GM12874 (cell line): Measurements from ENCODE around the gene UBE2J1.

Experiments
- TF ChIP-seq, protein P1 (sequence below): IDR thresholded peaks from 2 replicates; pipeline ENCODE4 v1.5.1; 2011; ENCODE audit warnings: low read depth, mild to moderate bottlenecking, control low read depth, low read length, moderate library complexity; ENCODE audit not compliant: insufficient read depth

Gene UBE2J1

DNA sequence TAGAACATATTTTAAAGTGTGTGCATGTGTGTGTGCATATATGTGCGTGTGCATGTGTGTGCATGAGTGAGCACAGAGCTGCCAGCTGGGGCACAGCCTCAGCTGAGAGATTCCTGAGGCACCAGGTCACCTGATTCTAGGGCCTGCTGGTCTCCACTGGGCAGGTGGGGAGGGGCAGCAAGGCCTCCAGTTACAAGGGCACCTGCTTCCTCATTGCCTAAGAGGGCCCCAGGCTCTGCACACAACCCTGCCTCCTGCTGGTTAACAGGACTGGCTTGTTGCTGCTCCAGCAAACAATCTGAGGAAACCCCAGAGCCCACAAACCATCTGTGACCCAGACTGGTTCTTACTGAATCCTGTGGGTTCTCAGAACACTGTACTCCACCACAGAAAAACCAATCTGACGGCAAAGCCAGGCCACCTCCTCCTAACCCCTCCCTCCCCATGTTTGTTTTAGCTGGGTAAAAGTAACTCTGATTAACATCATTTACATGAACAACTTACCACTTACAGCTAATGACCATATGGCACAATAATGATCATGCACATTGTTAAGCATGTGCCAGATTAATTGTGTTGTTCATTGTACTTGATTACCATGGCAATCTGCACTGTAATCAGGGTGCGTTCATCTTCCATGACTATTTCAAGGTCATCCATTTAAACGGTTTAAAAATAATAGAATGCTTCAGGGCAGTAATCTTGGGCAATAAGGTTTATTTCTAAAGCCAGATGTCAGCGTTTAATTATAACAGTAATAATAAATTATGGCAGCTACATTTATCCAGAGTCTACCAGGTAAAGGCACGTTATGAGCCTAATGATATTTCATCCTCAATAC, 23.1 kb upstream of the UBE2J1 start:
- TF ChIP-seq, protein P1, sequence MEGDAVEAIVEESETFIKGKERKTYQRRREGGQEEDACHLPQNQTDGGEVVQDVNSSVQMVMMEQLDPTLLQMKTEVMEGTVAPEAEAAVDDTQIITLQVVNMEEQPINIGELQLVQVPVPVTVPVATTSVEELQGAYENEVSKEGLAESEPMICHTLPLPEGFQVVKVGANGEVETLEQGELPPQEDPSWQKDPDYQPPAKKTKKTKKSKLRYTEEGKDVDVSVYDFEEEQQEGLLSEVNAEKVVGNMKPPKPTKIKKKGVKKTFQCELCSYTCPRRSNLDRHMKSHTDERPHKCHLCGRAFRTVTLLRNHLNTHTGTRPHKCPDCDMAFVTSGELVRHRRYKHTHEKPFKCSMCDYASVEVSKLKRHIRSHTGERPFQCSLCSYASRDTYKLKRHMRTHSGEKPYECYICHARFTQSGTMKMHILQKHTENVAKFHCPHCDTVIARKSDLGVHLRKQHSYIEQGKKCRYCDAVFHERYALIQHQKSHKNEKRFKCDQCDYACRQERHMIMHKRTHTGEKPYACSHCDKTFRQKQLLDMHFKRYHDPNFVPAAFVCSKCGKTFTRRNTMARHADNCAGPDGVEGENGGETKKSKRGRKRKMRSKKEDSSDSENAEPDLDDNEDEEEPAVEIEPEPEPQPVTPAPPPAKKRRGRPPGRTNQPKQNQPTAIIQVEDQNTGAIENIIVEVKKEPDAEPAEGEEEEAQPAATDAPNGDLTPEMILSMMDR, result peak; percentile 61

GRCh38 chr6:89372506-89372901, 20.0 kb upstream of the UBE2J1 start:
- TF ChIP-seq, protein P1, result no peak

- TF ChIP-seq, protein P1, result peak; percentile 97
These were observed 19.5 kb upstream of the UBE2J1 start for GRCh38 chr6:89371849-89372505.

DNA sequence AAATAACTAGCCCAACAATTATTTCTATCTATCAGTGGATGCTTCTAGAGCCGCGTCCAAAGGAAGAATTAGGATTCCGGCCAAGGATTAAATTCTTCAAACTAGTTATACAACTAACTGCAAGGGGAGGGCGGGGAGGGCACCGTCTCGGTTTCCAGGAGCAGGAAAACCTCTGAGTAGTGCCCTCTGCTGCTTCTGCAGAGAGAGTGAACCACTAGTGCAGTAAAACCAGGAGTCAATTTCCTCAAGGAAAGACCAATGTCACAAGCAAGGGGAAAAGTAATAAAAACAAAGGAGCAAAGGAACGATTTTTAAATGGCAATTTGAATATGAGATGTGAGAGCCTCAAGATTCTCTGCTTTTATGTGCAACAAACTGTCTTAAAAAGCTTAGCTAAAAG, 16.5 kb upstream of the UBE2J1 start:
- TF ChIP-seq, protein P1, result 0 out of 2 replicates have a peak, but pooled peaks have one; percentile 7

DNA sequence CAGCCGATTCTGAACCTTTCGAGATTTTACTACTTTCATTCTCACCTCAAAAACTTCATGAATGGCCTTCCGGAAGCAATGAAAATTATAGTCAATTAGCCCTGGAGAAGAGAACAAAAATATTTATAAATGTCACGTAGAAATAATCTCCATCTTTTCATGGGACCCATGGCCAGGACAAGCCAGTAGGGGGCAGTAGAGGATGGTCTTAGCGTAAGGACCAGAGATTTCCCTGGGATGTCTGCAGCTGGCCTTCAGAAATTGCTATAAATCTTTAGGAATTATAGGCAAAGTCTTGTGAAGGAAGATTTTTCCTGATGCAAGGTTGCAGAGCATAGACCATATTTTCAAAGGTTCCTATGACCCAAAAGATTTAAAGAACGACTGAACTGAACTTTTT, 15.6 kb upstream of the UBE2J1 start:
- TF ChIP-seq, protein P1, result peak; percentile 72

GRCh38 chr6:89364586-89364985, 12.1 kb upstream of the UBE2J1 start:
- TF ChIP-seq, protein P1, result no peak

DNA sequence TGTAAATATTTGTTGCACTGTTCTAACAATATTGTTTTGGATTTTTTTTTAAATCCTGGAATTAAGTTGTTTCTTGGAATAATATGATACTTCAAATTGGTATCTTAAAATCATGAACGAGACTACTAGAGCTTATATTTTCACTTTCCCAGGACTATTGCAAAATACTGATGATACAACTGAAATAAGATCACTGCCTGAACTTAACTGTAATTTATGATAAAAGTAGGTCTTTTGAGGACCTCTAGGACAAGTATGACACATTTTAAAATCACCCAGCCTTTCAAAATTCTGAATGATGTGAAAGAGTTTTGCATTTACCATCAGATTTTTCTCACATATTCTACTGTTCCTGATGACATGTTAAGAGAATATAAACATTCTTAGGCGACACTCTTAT, 8.6 kb upstream of the UBE2J1 start:
- TF ChIP-seq, protein P1, result no peak
